ENCODE measurements around the gene DPH7.
"Not testable (repeated sequence)": the region's sequence is repeated elsewhere in the genome, so short reads cannot be mapped to it uniquely, and the experiment has no call there.

Gene DPH7

DNA sequence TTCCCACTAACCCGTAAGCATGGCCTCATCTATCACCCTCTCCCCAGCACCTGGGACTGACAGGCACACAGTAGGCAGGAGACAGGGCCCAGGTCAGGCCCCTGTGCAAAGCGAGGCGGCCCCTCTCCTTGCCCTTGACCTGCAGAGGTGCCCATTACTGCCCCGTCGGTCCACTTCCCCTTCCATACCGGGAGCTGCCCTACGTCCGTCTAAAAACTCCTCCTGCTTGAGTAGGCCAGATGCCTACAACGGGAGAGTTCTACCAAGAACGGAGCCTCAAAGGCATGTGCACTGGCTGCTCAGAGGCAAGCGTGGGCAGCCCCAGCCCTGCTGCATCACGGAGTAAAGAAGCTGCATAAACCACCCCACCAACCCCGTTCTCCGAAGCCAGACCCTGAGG is 4.6 kb upstream of the DPH7 start:
- in situ Hi-C loops (cut with HindIII; ENCODE audit: low pct_unique_long_range_greater_than_20kb, low sequenced_read_pairs), result no loop called here
- TF ChIP-seq JUND (IDR thresholded peaks at IDR 0.05; ENCODE audit: low read depth), result no peak
- no peak for DNase-seq (ENCODE audit: low read depth in 1 of 2, low spot score in 1 of 2)

DNA sequence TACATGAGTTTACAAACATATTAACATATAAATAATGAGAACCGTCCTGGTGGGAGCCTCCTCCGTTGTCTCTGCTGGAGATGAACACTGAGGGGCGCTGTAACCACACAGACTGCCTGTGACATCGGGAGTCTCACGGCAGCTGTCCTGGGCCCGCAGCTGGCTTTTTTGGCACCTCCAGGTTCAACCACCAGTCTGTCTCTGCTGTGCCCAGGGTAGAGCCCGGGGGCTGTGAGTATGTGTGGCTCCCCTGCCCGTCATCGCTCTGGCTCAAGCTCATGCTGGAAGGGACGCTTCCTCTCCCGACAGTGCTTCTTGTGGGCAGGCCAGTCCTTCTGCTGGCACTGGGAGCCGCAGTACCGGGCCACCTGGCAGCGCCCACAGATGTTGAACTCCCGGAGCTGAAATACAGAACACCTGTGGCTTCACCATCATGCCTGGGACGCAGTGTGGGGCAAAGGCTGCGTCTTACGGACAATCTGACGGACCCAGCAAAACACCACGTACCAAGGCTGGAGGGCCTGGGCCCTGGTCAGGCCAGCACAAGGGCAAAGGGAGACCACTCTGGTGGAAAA is 3.6 kb upstream of the DPH7 start:
- no peak for TF ChIP-seq JUND (IDR thresholded peaks at IDR 0.05; ENCODE audit: low read depth)
- in situ Hi-C loops (cut with HindIII; ENCODE audit: low pct_unique_long_range_greater_than_20kb, low sequenced_read_pairs), result no loop called here
- DNase-seq (ENCODE audit: low read depth in 1 of 2, low spot score in 1 of 2), result peak; percentile 40 to 69

DNA sequence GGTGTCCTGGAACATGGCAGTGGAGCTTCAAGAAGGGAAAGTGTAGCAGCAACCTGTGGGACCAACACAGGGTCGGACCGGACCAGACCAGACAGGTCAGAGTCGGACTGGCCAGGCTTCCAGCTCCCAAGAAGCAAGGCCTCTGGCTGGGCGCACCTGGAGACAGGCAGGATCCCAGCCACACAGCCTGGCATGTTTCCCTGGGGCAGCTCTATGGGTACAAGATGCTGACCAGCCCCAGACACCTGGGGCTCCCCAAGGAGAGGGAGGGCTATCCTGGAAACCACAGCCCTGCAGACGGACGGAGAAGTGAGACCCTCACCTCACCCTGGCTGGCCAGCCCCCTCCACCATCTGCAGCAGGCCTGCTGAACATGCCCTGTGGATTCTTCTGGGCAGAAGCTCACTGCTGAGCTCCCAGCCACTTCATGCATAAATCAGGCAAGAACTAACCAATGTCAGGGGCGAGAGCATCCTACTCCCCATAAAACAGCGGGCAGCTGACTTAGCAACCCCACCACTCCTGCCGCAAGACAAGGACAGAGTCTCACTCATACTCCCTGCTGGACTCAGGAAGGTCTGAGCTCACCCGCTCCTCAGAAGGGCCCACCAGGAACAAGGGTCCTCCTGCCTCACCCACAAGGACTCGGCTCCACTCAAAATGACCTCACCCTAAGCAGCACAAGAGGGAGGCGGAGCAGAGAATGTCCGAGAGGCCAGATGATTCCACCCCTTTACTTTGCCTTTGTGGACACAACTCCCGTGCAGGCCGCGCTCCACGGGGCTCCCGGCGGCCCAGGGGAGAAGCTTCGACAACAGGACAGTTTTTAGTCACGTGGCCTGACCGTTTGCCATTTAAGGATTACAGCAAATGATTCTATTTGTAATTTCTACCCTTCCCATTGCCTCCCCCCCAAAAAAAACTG is 2.9 kb upstream of the DPH7 start:
- TF ChIP-seq JUND (IDR thresholded peaks at IDR 0.05; ENCODE audit: low read depth), result no peak
- DNase-seq (ENCODE audit: low read depth in 1 of 2, low spot score in 1 of 2), result no peak
- in situ Hi-C loops (cut with HindIII; ENCODE audit: low pct_unique_long_range_greater_than_20kb, low sequenced_read_pairs), result no loop called here

DNA sequence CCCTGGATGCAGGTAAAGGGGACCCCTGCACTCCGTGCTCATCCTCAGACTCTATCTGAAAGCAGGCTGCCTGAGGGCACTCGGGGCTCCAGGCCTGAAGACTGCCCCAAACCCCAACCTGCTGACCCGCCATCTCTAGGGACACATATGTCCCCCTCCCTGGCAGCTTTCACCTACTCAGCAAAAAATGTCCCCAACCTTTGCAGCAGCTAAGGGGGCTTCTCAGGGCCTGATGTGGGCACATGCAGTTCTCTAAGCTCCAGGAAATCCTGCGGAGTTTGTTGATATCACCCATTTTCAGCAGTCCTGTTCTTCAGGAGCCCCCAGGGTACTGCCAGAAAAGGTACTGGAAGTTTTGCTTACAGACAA is 2.2 kb upstream of the DPH7 start:
- in situ Hi-C loops (cut with HindIII; ENCODE audit: low pct_unique_long_range_greater_than_20kb, low sequenced_read_pairs), result no loop called here
- DNase-seq (ENCODE audit: low read depth in 1 of 2, low spot score in 1 of 2), result no peak
- no peak for TF ChIP-seq JUND (IDR thresholded peaks at IDR 0.05; ENCODE audit: low read depth)

DNA sequence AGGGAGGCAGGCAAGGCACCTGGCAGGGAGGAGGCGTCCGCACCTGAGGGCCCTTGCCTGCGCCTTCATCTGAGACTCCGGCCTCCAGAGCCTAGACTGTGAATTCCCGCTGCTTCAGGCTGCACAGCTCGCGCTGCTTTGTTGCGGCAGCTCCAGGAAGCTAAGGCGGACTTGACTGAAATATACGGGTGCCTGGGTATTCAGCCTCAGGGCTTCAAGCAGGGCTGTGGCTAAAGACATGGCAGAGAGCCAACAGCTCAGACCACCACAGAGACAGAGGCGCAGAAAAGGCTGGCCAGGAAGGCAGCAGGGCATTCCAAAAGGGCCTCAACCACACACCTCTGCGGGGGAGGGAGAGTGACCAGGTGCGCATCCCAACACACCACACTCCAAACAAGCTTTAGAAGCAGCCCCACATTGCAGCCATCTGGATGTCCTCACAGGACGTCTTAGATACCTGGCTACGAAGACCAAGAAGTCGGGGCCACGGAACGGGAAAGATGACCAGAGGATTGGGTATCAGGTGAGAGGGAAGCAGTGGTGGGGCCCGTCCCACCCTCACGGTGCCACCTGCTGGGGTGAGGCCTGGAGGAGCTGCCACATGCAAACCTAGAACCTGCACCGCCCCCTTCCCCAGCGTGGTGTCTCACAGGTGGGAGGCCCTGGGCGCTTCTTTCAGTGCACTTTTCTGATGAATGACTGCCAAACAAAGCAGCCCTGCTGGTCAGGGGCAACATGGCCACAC is 1.7 kb upstream of the DPH7 start:
- TF ChIP-seq JUND (IDR thresholded peaks at IDR 0.05; ENCODE audit: low read depth), result no peak
- in situ Hi-C loops (cut with HindIII; ENCODE audit: low pct_unique_long_range_greater_than_20kb, low sequenced_read_pairs), result no loop called here
- no peak for DNase-seq (ENCODE audit: low read depth in 1 of 2, low spot score in 1 of 2)

DNA sequence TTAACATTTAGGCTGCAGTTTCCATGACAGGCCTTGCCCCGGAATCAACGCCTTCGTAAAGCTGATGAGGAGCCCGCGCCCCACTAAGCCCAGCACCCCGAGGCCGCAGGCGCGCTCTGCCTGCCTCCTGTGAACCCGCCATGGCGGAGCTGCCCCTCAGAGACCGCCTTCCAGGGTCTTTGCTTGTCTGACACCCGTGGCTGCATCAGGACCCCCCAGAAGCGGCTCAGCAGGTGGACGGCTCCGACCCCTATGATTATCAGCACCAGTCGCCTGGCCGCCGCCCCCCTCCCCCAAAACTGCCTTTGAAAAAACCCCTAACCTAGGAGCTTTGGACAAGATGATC is 507 bp upstream of the DPH7 start:
- in situ Hi-C loops (cut with HindIII; ENCODE audit: low pct_unique_long_range_greater_than_20kb, low sequenced_read_pairs), result no loop called here
- DNase-seq (ENCODE audit: low read depth in 1 of 2, low spot score in 1 of 2), result no peak
- TF ChIP-seq JUND (IDR thresholded peaks at IDR 0.05; ENCODE audit: low read depth), result no peak

DNA sequence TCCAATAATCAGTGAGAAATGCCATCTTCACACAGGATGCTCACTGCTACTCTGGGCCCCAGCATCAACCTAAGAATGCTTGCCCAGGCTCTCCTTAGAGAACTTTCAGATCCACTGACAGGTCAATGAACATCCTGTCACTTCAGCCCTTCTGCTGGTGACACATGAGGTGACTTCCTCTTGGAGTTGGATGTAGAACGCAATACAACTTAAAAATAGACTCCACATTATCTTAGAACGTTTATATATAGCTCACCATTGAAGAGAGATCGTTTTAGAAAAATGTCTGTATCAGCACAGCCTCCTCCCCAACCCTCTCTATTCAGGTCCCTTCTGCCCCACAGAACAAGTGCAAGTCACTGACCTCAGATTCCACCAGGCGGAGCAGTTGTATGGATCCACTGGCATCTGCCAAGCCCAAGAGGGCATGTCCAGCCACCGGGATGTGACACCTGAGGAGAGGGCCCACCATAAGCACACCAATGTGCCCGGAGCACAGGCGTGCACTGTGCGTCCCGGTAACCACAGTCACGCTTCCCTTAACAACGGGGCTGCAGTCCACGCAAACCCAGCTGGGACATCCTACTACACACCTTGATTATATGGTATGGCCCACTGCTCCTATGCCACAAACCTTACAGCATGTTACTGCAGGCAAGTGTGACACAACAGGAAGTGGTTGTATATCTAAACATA is 2.9 kb downstream of the DPH7 start:
- DNase-seq (ENCODE audit: low read depth in 1 of 2, low spot score in 1 of 2), result peak in 1 of 2 experiments; percentile 46
- in situ Hi-C loops (cut with HindIII; ENCODE audit: low pct_unique_long_range_greater_than_20kb, low sequenced_read_pairs), result no loop called here
- TF ChIP-seq JUND (IDR thresholded peaks at IDR 0.05; ENCODE audit: low read depth), result no peak

DNA sequence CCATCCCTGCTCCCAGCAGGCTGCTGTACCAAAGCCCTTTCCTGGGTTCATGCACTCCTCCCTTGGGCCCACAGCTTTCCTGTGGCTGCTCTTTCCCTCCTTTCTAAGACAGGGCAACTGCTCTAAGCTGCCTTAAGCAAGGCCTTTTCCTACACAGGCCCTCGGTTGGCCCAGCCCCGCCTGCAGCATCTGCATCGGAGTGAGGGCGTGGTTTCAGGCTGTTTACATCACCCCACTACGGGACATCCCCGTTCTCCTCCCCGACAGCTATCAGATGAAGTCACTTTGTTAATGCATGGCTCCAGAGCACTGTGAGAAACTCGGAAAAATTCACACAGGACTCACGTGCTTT is 3.4 kb downstream of the DPH7 start:
- DNase-seq (ENCODE audit: low read depth in 1 of 2, low spot score in 1 of 2), result no peak
- no peak for TF ChIP-seq JUND (IDR thresholded peaks at IDR 0.05; ENCODE audit: low read depth)

DNA sequence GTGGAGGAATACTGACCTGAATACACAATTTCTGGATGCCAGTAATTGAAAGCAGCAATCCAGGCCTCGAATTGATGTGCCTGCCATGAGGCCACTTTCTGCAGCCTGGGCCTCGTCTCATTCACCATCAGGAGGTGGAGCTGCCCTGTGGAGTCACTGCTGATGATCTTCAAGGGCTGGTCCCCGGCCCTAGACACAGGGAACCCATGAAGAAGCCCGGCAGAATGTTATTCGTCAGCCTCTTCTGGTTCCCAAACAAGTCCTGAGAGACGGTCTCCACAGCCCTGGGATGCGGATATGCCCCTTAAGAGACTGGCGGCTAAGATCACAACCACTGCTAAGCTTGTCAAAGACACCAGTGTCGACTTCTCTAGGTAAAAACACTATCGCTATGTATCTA is 4.5 kb downstream of the DPH7 start:
- no peak for DNase-seq (ENCODE audit: low read depth in 1 of 2, low spot score in 1 of 2)
- TF ChIP-seq JUND (IDR thresholded peaks at IDR 0.05; ENCODE audit: low read depth), result no peak
- in situ Hi-C loops (cut with HindIII; ENCODE audit: low pct_unique_long_range_greater_than_20kb, low sequenced_read_pairs), result no loop called here

More for the DNA sequence above, 3.4 kb downstream of the DPH7 start:
- in situ Hi-C loops (cut with HindIII; ENCODE audit: low pct_unique_long_range_greater_than_20kb, low sequenced_read_pairs), result no loop called here

DNA sequence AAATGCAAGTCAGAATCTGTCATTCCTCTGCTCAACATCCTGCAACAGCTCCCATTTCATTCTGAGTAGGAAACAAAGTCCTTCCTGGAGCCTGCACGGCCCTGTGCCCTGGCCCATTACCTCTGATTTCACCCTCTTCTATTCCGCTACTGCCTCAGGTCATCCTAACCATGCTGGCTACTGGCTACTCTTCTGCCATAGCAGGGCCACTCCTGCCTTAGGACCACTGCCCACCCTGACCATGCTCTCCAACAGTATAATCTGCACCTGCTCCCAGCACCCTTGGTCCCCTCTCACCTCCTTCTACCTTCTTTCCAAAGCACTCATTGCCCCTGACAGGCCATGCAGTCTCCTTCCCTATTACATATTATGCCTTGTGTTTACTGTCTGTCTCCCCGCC is 8.2 kb downstream of the DPH7 start:
- DNase-seq (ENCODE audit: low read depth in 1 of 2, low spot score in 1 of 2), result no peak
- no peak for TF ChIP-seq JUND (IDR thresholded peaks at IDR 0.05; ENCODE audit: low read depth)
- in situ Hi-C loops (cut with HindIII; ENCODE audit: low pct_unique_long_range_greater_than_20kb, low sequenced_read_pairs), result no loop called here

DNA sequence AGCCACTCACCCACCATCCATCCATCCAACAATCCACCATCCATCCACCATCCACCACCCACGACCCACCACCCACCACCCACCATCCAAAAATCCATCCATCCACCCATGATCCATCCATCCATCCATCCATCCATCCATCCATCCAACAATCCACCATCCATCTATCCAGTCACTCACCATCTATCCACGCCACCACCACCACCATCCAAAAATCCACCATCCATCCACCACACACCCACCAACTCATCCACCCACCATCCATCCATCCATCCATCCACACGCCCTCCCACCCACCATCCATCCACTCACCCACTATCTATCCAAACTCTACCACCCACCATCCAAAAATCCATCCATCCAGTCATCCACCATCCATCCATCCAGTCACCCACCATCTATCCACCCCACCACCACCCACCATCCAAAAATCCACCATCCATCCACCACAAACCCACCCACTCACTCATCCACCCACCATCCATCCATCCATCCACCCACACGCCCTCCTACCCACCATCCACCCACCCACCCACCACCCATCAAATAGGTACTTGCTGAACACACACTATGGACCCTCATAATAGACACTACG is 9.0 kb downstream of the DPH7 start:
- TF ChIP-seq JUND (IDR thresholded peaks at IDR 0.05; ENCODE audit: low read depth), result no peak
- in situ Hi-C loops (cut with HindIII; ENCODE audit: low pct_unique_long_range_greater_than_20kb, low sequenced_read_pairs), result no loop called here
- no peak for DNase-seq (ENCODE audit: low read depth in 1 of 2, low spot score in 1 of 2)

DNA sequence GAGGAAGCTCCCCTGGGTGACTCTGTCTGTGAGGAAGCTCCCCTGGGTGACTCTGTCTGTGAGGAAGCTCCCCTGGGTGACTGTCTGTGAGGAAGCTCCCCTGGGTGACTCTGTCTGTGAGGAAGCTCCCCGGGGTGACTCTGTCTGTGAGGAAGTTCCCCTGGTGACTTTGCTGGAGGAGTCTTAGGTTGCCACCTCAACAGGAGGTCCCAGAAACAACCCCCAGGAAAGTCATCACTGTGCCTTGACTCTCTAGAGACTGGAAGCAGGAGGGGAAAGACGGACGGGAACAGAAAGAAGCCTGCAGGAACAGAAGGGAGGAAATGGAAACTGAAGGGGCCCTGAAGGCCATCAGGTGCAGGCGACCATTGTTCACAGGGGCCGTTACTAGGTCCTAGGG is 10.3 kb downstream of the DPH7 start:
- DNase-seq (ENCODE audit: low read depth in 1 of 2, low spot score in 1 of 2); in situ Hi-C loops (cut with HindIII; ENCODE audit: low pct_unique_long_range_greater_than_20kb, low sequenced_read_pairs): not testable (repeated sequence)

Data from T47D (cell line).